Lower lobe of right lung (tissue), 2 donors: ENCODE measurements around the gene KSR2. TPM values are rescaled to one million over a fixed set of nuclear protein-coding genes. Genes with fewer than 3 reads are reported as not detected.

Experiments
- ATAC-seq, 2 donors: fragments of 200-7000 bp; cut with Tn5 transposase; one replicate each; pipeline ENCODE4 v1.9.1; 2020 to 2022; ENCODE audit warnings: mild to moderate bottlenecking in 2 of 2, moderate library complexity in 2 of 2
- DNase-seq: peaks from one replicate; pipeline ENCODE4 v3.0.0-alpha.2; 2020
- H3K27ac ChIP-seq: fragments of 200-600 bp; one replicate; pipeline ENCODE4 v1.8.0; 2022
- H3K27me3 ChIP-seq: fragments of 200-600 bp; one replicate; pipeline ENCODE4 v1.8.0; 2022; ENCODE audit warnings: low read depth
- H3K36me3 ChIP-seq: fragments of 200-600 bp; one replicate; pipeline ENCODE4 v1.8.0; 2022; ENCODE audit warnings: mild to moderate bottlenecking
- H3K4me1 ChIP-seq: fragments of 200-600 bp; one replicate; pipeline ENCODE4 v1.8.0; 2022
- H3K4me3 ChIP-seq: fragments of 200-600 bp; one replicate; pipeline ENCODE4 v1.8.0; 2022; ENCODE audit warnings: mild to moderate bottlenecking
- H3K9me3 ChIP-seq: fragments of 200-600 bp; one replicate; pipeline ENCODE4 v1.8.0; 2022
- CTCF ChIP-seq: fragments of 200-600 bp; IDR thresholded peaks from one replicate; pipeline ENCODE4 v1.8.0; 2022; ENCODE audit warnings: antibody characterized with exemption, mild to moderate bottlenecking
- intact Hi-C: fragments of 100-400 bp; cut with DNase I; formaldehyde crosslinking; loops from one replicate; pipeline ENCODE4 v1.11.0; 2022
- total RNA-seq: library from RNA; stranded (reverse); fragmentation: NEBNext Ultra II Directional; extraction: Animal tissue kit (Norgen Biotek cat#: 25700); gene quantifications from one replicate; pipeline ENCODE4 v1.2.1, GENCODE V29; 2021
- donor health status: DM: no; HTN: yes; CAD: no; lungs with severe emphysema.

Gene KSR2
- total RNA-seq, 1 donor from 2014 or later = 1.0 TPM

- ATAC-seq (no peak), DNase-seq (no peak)
- Histone ChIP-seq H3K27ac (no peak overlapping the region), H3K9me3 (no peaks in the 10 kb centered on the region), H3K27me3 (no peaks in the 10 kb centered on the region), H3K4me1 (peaks cover 4% of the 10 kb centered on the region), H3K36me3 (no peaks in the 10 kb centered on the region), H3K4me3 (no peak overlapping the region)
- intact Hi-C loops = no loop called here
- no peak for TF ChIP-seq CTCF
Observed at GRCh38 chr12:117459229-117459628, 509.6 kb downstream of the KSR2 start.

GRCh38 chr12:117457189-117457588 is 511.6 kb downstream of the KSR2 start:
- no peak for TF ChIP-seq CTCF
- H3K4me1 ChIP-seq = peaks cover 4% of the 10 kb centered on the region
- no peak for DNase-seq
- intact Hi-C loops = no loop called here
- no peaks in the 10 kb centered on the region for H3K36me3 ChIP-seq
- H3K27me3 ChIP-seq = no peaks in the 10 kb centered on the region
- no peaks in the 10 kb centered on the region for H3K9me3 ChIP-seq
- ATAC-seq = no peak
- no peak overlapping the region for H3K27ac ChIP-seq
- H3K4me3 ChIP-seq = no peak overlapping the region

DNA sequence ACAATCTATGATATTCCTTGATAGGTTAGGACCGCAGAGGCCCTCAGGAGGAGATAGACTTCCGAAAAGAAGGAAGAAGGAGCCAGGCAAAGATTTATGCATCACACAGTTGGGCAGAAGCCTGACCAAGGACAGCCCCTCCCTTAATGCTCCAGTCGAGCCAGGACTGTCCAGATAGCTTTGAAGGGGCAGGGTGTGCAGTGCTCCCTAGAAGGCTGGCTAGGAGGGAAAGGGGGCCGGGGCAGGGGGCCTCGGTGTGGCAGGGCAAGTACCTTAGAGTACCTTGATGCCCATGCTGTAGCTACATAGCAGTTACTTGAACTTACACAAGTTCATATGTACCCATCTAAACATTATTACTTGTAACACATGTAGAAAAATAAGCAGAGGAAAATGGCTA is 512.7 kb downstream of the KSR2 start:
- ATAC-seq = no peak
- no peak for TF ChIP-seq CTCF
- DNase-seq = no peak
- intact Hi-C loops = no loop called here
- Histone ChIP-seq H3K4me3 (no peak overlapping the region), H3K9me3 (no peaks in the 10 kb centered on the region), H3K27me3 (no peaks in the 10 kb centered on the region), H3K4me1 (peaks cover 4% of the 10 kb centered on the region), H3K27ac (no peak overlapping the region), H3K36me3 (no peaks in the 10 kb centered on the region)

DNA sequence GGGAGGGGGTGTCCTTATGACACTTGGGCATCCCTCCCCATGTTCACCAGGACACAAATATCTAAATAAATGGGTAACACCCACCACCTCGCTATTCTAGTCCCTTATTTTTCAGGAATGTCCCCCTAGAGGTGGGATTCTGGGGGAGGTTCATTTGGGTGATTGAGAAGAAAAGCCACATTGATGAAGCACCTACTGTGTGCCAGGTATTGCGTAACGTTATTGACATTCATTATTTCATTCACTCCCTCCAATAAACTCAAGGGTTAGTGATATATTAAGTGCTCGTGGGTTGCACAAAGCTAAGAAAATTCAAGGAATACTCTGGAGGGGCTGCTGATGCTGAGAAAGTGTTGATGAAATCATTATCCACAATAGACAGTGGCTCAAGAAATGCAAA is 514.8 kb downstream of the KSR2 start:
- Histone ChIP-seq H3K27ac (no peak overlapping the region), H3K4me3 (no peak overlapping the region), H3K4me1 (peaks cover 4% of the 10 kb centered on the region), H3K27me3 (no peaks in the 10 kb centered on the region), H3K36me3 (no peaks in the 10 kb centered on the region), H3K9me3 (no peaks in the 10 kb centered on the region)
- DNase-seq = no peak
- intact Hi-C loops = no loop called here
- no peak for TF ChIP-seq CTCF
- no peak for ATAC-seq

DNA sequence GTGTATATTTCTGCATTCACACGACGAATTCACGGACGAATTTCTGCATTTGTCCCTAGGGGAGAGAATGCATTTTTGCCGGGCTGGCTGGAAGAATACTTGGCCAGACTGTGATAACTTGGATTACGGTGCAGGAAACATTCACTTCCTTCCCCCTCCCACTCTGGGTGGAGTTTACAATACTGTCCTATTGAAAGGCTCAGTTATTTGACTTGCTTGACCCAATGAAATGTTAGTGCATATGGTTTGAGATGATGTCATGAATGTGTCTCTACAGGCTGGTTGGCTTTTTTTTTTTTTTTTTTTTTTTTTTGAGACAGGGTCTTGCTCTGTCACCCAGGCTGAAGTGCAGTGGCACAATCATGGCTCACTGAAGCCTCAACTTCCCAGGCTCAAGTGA is 516.7 kb downstream of the KSR2 start:
- Histone ChIP-seq H3K27me3 (no peaks in the 10 kb centered on the region), H3K4me1 (no peaks in the 10 kb centered on the region), H3K36me3 (no peaks in the 10 kb centered on the region), H3K27ac (no peak overlapping the region), H3K4me3 (no peak overlapping the region), H3K9me3 (no peaks in the 10 kb centered on the region)
- intact Hi-C loops = no loop called here
- TF ChIP-seq CTCF = no peak
- DNase-seq (no peak), ATAC-seq (no peak)

- no peaks in the 10 kb centered on the region for H3K9me3 ChIP-seq
- no peaks in the 10 kb centered on the region for H3K27me3 ChIP-seq
- DNase-seq = no peak
- no peaks in the 10 kb centered on the region for H3K36me3 ChIP-seq
- H3K27ac ChIP-seq = no peak overlapping the region
- intact Hi-C loops = no loop called here
- no peaks in the 10 kb centered on the region for H3K4me1 ChIP-seq
- ATAC-seq = no peak
- no peak for TF ChIP-seq CTCF
- no peak overlapping the region for H3K4me3 ChIP-seq
Observed at GRCh38 chr12:117450209-117450608, 518.6 kb downstream of the KSR2 start.
